IPS-15b (cell line): ENCODE data around the gene HPSE2.
A peak's percentile ranks its signal among the peaks of the same experiment; 100 is the strongest.

Experiments
- H3K27me3 ChIP-seq: one replicate; pipeline ENCODE4 v1.6.1; 2013; ENCODE audit warnings: low read length; ENCODE audit not compliant: control insufficient read depth, insufficient read depth
- H3K36me3 ChIP-seq: one replicate; pipeline ENCODE4 v1.6.1; 2013; ENCODE audit warnings: low read length; ENCODE audit not compliant: control insufficient read depth, insufficient read depth
- H3K4me1 ChIP-seq: one replicate; pipeline ENCODE4 v1.6.1; 2013; ENCODE audit warnings: mild to moderate bottlenecking, low read length; ENCODE audit not compliant: control insufficient read depth, insufficient read depth
- H3K4me3 ChIP-seq: one replicate; pipeline ENCODE4 v1.5.1; 2013; ENCODE audit warnings: low read depth, low read length
- H3K9ac ChIP-seq: one replicate; pipeline ENCODE4 v1.6.1; 2013; ENCODE audit warnings: low read depth, mild to moderate bottlenecking, low read length
- H3K9me3 ChIP-seq: one replicate; pipeline ENCODE4 v1.6.1; 2013; ENCODE audit warnings: mild to moderate bottlenecking, low read length; ENCODE audit not compliant: control insufficient read depth, insufficient read depth

HPSE2 gene

GRCh38 chr10:98445200-98445812 is 790.3 kb downstream of the HPSE2 start:
- Histone ChIP-seq H3K9ac (no peak overlapping the region), H3K36me3 (peaks cover 19% of the 10 kb centered on the region), H3K27me3 (no peaks in the 10 kb centered on the region), H3K4me1 (peaks cover 3% of the 10 kb centered on the region), H3K9me3 (no peaks in the 10 kb centered on the region), H3K4me3 (peak overlapping the region; percentile 69)

DNA sequence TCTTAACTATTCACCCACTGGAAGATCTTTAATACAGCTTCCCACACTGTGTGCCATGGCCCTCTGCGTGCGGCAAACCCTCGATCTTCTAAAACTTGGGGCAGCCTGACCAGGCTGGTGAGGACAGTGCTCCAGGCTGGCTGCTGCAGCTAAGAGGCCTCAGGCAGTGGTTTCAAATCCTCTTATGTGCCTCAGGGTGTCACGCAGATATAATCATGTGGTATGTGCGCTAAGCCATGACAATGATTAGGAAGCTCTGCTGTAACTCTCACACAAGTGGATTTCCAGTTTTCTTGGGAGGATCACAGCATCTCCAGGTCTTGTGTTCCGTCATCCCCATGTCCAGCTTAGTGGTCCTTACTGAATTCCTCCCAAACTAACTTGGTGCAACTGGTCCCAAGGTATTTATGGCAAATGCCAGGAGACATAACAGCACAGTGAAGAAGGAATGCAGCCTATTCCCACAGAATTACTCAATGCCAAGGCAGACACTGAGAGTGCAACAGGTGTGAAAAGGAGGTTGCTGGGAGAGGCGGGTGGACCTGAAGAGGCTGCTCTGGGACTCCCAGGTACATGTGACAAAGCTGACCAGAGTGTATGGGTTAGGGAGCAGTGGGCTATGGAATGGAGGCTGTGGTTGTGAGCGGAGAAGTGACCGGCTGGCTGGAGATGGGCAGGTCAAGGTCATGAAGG is 791.2 kb downstream of the HPSE2 start:
- no peak overlapping the region for H3K4me3 ChIP-seq
- no peaks in the 10 kb centered on the region for H3K9me3 ChIP-seq
- peaks cover 19% of the 10 kb centered on the region for H3K36me3 ChIP-seq
- peaks cover 3% of the 10 kb centered on the region for H3K4me1 ChIP-seq
- no peak overlapping the region for H3K9ac ChIP-seq
- no peaks in the 10 kb centered on the region for H3K27me3 ChIP-seq

- Histone ChIP-seq H3K4me1 (no peaks in the 10 kb centered on the region), H3K27me3 (no peaks in the 10 kb centered on the region), H3K36me3 (peaks cover 19% of the 10 kb centered on the region), H3K9ac (no peak overlapping the region), H3K9me3 (no peaks in the 10 kb centered on the region), H3K4me3 (no peak overlapping the region)
These were observed 796.9 kb downstream of the HPSE2 start for GRCh38 chr10:98438715-98439114.

DNA sequence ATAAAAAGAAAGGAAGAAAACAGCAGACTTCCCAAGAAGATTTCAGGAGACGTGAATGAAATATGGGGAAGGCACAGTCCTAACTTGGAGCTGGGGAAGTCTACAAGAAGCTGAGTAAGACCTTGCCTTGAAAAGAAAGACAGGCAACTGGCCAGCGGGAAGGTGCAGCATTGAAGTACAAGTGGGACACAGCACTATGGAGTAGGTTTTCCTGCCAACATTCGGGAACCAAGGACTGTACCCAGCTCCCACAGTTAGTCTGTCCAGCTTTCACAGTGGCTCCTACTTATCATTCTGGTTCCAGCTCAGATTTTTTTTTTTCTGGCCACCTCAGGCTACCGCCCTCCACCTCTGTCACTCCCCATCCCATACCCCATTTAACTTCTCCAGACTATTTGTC is 798.9 kb downstream of the HPSE2 start:
- Histone ChIP-seq H3K27me3 (no peaks in the 10 kb centered on the region), H3K36me3 (peaks cover 11% of the 10 kb centered on the region), H3K4me1 (no peaks in the 10 kb centered on the region), H3K4me3 (no peak overlapping the region), H3K9me3 (no peaks in the 10 kb centered on the region), H3K9ac (no peak overlapping the region)

DNA sequence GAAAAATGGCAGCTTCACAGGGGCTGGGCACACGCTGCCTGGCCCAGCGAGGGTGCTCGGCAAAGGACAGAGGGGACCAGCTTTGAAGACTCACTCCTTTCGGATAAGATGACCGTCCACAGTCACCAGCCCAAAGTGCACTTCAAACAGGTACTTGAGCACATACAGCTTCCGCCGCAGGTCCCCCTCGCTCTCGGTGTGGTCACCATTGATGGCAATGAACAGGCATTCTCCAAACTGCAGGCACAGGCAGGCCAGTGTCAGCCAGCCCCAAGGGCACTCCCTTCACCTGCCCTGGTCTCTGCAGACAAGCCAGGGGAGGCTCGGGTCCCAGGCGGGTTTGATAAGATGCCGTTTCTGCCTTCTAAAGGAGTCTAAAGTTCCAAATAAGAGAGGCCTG is 800.5 kb downstream of the HPSE2 start:
- no peak overlapping the region for H3K4me3 ChIP-seq
- H3K9ac ChIP-seq = no peak overlapping the region
- H3K27me3 ChIP-seq = no peaks in the 10 kb centered on the region
- H3K9me3 ChIP-seq = no peaks in the 10 kb centered on the region
- H3K4me1 ChIP-seq = no peaks in the 10 kb centered on the region
- H3K36me3 ChIP-seq = peaks cover 16% of the 10 kb centered on the region

- Histone ChIP-seq H3K9me3 (no peaks in the 10 kb centered on the region), H3K4me1 (no peaks in the 10 kb centered on the region), H3K27me3 (no peaks in the 10 kb centered on the region), H3K4me3 (no peak overlapping the region), H3K9ac (no peak overlapping the region), H3K36me3 (peaks cover 25% of the 10 kb centered on the region)
These were observed 801.5 kb downstream of the HPSE2 start for GRCh38 chr10:98433881-98434732.

- peaks cover 25% of the 10 kb centered on the region for H3K36me3 ChIP-seq
- H3K9me3 ChIP-seq = no peaks in the 10 kb centered on the region
- H3K4me1 ChIP-seq = no peaks in the 10 kb centered on the region
- no peak overlapping the region for H3K9ac ChIP-seq
- no peak overlapping the region for H3K4me3 ChIP-seq
- no peaks in the 10 kb centered on the region for H3K27me3 ChIP-seq
These were observed 802.3 kb downstream of the HPSE2 start for GRCh38 chr10:98433371-98433770.

GRCh38 chr10:98432330-98432729 is 803.3 kb downstream of the HPSE2 start:
- Histone ChIP-seq H3K27me3 (no peaks in the 10 kb centered on the region), H3K36me3 (peaks cover 25% of the 10 kb centered on the region), H3K9ac (no peak overlapping the region), H3K9me3 (no peaks in the 10 kb centered on the region), H3K4me3 (no peak overlapping the region), H3K4me1 (no peaks in the 10 kb centered on the region)

GRCh38 chr10:98431016-98431415 is 804.6 kb downstream of the HPSE2 start:
- H3K4me3 ChIP-seq = no peak overlapping the region
- H3K36me3 ChIP-seq = peaks cover 25% of the 10 kb centered on the region
- no peak overlapping the region for H3K9ac ChIP-seq
- no peaks in the 10 kb centered on the region for H3K9me3 ChIP-seq
- no peaks in the 10 kb centered on the region for H3K4me1 ChIP-seq
- H3K27me3 ChIP-seq = no peaks in the 10 kb centered on the region

DNA sequence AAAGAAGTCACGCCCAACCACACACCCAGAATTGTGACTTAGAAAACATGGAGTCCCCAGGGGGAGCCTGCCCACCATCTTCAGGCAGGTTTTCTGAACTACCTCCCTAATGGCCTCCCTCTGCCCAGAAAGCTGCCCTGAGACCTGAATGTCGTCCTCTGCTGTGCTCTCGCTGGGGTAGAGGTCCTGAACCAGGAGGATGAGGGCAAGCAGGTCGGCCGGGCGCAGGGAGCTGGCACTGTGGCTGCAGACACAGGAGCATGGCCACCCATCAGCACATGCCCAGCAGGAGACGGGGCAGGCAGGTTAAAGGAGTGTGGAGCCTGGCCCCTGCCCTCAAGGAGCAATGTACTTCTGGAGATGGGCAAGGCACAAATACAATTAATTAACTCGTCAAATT is 805.2 kb downstream of the HPSE2 start:
- Histone ChIP-seq H3K4me3 (no peak overlapping the region), H3K9me3 (no peaks in the 10 kb centered on the region), H3K36me3 (peaks cover 24% of the 10 kb centered on the region), H3K9ac (no peak overlapping the region), H3K4me1 (no peaks in the 10 kb centered on the region), H3K27me3 (no peaks in the 10 kb centered on the region)

DNA sequence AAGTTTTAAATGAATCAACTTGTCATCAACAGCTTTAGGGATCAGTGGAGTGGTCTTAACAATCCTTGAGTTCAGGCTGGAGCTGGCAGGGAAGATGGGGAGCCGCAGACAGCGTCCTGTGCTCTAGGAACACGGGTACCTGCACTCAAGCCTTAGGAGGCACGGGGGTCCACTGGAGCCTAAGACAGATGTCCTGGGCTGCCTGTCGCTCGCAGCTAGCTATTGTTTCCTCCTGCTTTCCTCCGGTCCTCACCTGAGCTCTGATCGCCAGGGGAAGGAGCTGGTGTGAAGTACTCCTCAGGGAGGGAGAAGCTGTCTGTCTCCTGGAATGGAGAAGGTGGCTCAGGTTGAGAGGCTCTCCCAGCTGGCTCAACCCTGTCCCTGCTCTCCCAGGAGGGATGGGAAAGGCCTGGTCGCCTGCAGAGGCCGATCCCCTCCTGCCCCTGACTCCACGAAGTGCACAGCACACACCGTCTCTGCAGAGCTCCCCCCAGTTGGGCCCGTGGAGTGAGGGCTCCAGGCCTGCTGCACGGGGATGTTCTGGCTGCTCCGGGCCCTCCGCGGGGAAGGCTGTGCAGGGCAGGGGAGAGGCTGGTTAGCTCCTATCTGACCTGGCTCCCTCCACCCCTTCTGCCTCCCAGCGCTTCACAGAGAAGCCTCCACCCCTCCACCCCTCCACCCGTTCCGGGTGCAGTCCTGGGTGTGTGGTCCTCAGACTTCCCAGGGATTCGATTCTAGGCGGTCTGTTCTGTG is 806.2 kb downstream of the HPSE2 start:
- H3K4me3 ChIP-seq = no peak overlapping the region
- no peaks in the 10 kb centered on the region for H3K27me3 ChIP-seq
- H3K36me3 ChIP-seq = peaks cover 19% of the 10 kb centered on the region
- H3K9me3 ChIP-seq = no peaks in the 10 kb centered on the region
- H3K9ac ChIP-seq = no peak overlapping the region
- no peaks in the 10 kb centered on the region for H3K4me1 ChIP-seq
